ENCODE results near the gene CIAO3. TPM values are rescaled to one million over a fixed set of nuclear protein-coding genes. Genes with fewer than 3 reads are reported as not detected.

Gene CIAO3
- total RNA-seq, 1 donor from 2014 or later = 43.1 TPM

DNA sequence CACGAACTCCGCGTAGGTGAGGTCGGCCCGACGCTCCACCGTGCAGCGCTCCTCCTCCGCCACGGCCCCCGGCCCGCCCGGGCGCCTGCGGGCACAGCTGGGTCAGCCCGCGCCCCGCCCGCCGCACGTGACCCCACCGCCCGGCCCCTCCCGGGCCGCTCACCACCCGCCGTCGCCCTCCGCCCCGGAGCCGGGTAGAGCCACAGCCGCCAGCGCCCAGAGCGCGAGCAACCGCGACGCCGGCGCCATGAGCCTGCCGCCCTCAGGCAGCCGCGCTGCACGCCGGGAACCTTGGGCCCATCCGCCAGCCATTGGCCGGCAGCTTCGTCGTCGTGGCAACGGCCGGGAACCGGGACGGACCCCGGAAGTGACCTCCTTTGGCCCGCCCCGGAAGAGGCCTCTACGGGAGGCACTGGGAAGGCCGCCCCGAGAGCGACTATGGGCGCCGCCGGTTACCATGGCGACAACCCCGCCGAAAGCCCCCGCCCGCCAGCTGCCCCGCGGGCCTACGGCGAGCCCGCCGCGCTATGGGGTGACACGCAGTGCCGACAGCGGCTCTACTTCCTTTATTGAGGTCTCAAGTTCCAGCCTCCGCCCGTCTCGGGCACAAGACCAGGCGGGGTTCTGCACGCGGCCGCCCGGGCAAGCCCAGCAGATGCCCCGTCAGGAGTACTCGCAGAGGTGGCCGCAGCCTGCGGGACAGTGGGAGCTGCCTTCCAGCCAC lies 56.6 kb downstream of the CIAO3 start, which contains the start of gene JMJD8:
Gene JMJD8, minus strand, starts transcription at position 264 of the 724 bp plus-strand sequence. Its CDS starts 15 bp downstream, at position 249.
- intact Hi-C loops (cut with micrococcal nuclease) = loop anchor here (1.0 to 2.0 kb wide), 4 partner anchors 35 to 157 kb away; partner anchors contain the start of genes ANTKMT, CAPN15, METTL26 and WDR90
- peaks cover 38% of the 10 kb centered on the region for H3K4me1 Mint-ChIP-seq
- H3K9me3 Mint-ChIP-seq = no peaks in the 10 kb centered on the region
- CTCF ChIA-PET = no interaction called here
- peak within 1 kb of the TSS; percentile 70 for H3K27ac Mint-ChIP-seq
- POLR2A ChIA-PET = interaction anchor here (0.7 to 1.2 kb wide), 5 partner anchors 9 to 40 kb away, joined by 3 to 5 read pairs (median 3); partner anchors contain the start of gene RHOT2
- no peaks in the 10 kb centered on the region for H3K27me3 Mint-ChIP-seq
- TF ChIP-seq CTCF (IDR thresholded peaks at IDR 0.05) = no peak
- H3K36me3 Mint-ChIP-seq (ENCODE audit: low read depth) = peaks cover 36% of the 10 kb centered on the region
- ATAC-seq (ENCODE audit: low read depth) (peak; percentile 49), DNase-seq (peak; percentile 98)
- peak within 1 kb of the TSS; percentile 87 for H3K4me3 Mint-ChIP-seq

DNA sequence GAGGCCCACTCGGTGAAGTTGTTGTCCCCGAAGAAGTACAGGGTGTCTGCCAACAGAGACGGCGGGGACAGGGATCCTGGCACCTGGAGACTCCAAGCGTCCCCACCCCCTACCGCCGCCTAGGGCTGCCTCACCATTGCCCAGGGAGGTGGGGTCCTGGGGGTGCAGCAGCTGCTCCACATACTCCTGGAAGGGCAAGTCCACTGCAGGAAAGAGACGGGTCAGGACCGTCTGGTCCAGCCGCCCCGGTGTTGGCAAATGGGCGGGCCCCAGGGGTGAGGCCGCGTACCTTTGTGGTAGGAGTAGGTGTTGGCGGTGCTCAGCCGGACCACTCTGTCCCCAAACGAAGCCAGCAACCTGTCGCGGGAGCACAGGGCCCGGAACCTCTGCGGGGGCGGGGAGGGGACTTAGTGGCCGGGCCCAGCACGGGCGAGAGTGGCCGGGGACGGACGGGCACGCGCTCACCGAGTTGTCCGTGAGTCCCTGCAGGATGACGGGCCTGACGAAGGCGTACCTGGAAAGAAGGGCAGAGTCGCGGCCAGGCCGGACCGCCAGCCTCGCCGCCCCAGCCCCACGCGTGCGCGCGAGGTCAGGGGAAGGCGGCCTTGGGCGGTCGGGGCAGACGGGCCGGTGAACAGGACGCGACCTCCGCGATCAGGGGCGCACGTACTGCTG lies 57.3 kb downstream of the CIAO3 start:
- Mint-ChIP-seq H3K4me3 (peak overlapping the region; percentile 87), H3K4me1 (peaks cover 36% of the 10 kb centered on the region), H3K27me3 (no peaks in the 10 kb centered on the region), H3K27ac (peak overlapping the region; percentile 61), H3K9me3 (no peaks in the 10 kb centered on the region), H3K36me3 (ENCODE audit: low read depth) (peaks cover 36% of the 10 kb centered on the region)
- TF ChIP-seq CTCF (IDR thresholded peaks at IDR 0.05) = no peak
- ATAC-seq (ENCODE audit: low read depth) (no peak), DNase-seq (no peak)
- intact Hi-C loops (cut with micrococcal nuclease) = loop anchor here (1.0 to 2.0 kb wide), 4 partner anchors 34 to 156 kb away; partner anchors contain the start of genes ANTKMT, CAPN15, METTL26 and WDR90
- POLR2A ChIA-PET = interaction anchor here (1.0 to 1.2 kb wide), 4 partner anchors 10 to 39 kb away, joined by 3 to 5 read pairs (median 4); partner anchors contain the start of gene RHOT2
- CTCF ChIA-PET = no interaction called here

- Mint-ChIP-seq H3K36me3 (ENCODE audit: low read depth) (peaks cover 36% of the 10 kb centered on the region), H3K27me3 (no peaks in the 10 kb centered on the region), H3K27ac (peak overlapping the region; percentile 61), H3K9me3 (no peaks in the 10 kb centered on the region), H3K4me3 (peak overlapping the region; percentile 87), H3K4me1 (peaks cover 35% of the 10 kb centered on the region)
- ATAC-seq (ENCODE audit: low read depth) (no peak), DNase-seq (no peak)
- CTCF ChIA-PET = interaction anchor here (1.2 kb wide), 1 partner anchor 15 kb away, joined by 3 read pairs; the partner anchor contains the start of gene RHOT2
- POLR2A ChIA-PET = interaction anchor here (2.8 to 4.5 kb wide), 2 partner anchors 14 to 46 kb away, joined by 10 to 41 read pairs; partner anchors contain the start of genes METTL26 and RHOT2
- TF ChIP-seq CTCF (IDR thresholded peaks at IDR 0.05) = no peak
- intact Hi-C loops (cut with micrococcal nuclease) = no loop called here
These were observed 58.1 kb downstream of the CIAO3 start for GRCh38 chr16:682493-683395.

DNA sequence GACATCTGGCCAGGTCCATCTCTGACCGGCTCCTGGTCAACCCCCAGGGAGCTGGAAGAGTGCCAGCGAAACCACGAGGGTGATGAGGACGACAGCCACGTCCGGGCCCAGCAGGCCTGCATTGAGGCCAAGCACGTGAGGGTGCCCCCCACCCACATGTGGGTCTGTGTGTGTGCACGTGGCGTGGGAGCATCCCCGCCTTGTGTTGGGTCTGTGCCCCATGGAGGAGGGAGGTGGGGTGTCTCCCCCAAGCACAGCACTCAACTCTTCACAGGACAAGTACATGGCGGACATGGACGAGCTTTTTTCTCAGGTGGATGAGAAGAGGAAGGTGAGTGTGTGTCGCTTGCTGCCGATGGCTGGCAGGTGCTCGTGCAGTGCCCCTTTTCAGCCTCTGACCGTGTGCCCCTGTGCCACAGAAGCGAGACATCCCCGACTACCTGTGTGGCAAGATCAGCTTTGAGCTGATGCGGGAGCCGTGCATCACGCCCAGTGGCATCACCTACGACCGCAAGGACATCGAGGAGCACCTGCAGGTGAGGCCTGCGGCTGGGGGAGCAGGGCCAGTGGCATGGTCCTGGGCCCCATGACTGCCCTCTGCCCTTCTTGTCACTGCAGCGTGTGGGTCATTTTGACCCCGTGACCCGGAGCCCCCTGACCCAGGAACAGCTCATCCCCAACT lies 58.9 kb downstream of the CIAO3 start:
- ChIA-PET POLR2A (interaction anchor here (2.0 to 4.5 kb wide), 4 partner anchors 8 to 45 kb away, joined by 10 to 41 read pairs (median 22); partner anchors contain the start of genes METTL26, RHOT2, WDR24 and WDR90), CTCF (interaction anchor here (1.2 kb wide), 1 partner anchor 14 kb away, joined by 3 read pairs; the partner anchor contains the start of gene RHOT2)
- H3K4me3 Mint-ChIP-seq = peak overlapping the region; percentile 87
- no peaks in the 10 kb centered on the region for H3K9me3 Mint-ChIP-seq
- H3K36me3 Mint-ChIP-seq (ENCODE audit: low read depth) = peaks cover 30% of the 10 kb centered on the region
- H3K4me1 Mint-ChIP-seq = peaks cover 37% of the 10 kb centered on the region
- ATAC-seq (ENCODE audit: low read depth) (no peak), DNase-seq (no peak)
- intact Hi-C loops (cut with micrococcal nuclease) = no loop called here
- peak overlapping the region; percentile 60 for H3K27ac Mint-ChIP-seq
- peaks cover under 1% of the 10 kb centered on the region for H3K27me3 Mint-ChIP-seq
- no peak for TF ChIP-seq CTCF (IDR thresholded peaks at IDR 0.05)

All from activated B cell treated with CpG ODN at 0.5 μM for 24 hours (primary cell).